ENCODE measurements around the gene ARHGEF40. TPM values are rescaled to one million over a fixed set of nuclear protein-coding genes. Genes with fewer than 3 reads are reported as not detected.

ARHGEF40 gene
- total and polyA plus RNA-seq, 10 of the 15 experiments (the other 5 are each of a cell fraction or from before 2014, with no cell fraction given) = 0.03 to 0.31 (median 0.08) TPM; not detected in 2

DNA sequence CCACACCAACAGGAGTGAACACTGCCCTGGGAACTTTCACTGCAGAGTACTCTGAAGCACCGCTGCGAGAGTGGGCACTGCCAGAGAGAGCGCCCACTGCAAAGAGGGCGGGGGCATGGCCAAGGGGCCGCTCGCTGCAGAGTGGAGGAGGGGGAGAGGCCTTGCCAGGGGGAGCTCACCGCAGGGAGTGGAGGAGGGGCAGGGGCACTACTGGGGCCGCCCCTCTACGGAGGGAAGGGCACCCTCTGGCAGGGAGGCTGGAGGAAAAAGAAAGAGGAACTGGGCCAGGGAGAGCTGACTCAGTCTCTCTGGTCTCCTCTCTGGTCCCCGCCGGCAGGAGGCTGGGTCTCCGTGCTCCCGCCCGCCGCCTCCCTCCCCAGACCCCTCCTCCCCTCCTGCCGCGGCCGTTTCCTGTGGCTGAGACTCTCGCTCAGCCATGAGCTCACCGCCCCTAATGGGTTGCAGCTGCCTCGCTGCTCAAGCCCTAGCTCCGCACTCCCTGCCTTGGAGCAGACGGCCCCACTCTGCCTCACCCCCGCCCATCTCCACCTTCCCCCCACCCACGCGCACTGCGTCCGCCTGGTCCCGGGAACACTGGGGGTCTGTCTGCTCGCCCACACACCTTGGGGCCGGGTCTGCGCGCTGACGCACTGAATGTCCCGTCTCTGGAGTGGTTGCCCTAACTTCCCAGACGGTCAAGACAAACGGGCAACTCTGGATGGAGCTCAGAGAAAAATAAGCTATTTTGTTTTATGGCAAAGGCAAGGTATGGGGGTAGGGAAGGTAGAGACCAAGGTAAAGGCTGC lies 1.3 kb downstream of the ARHGEF40 start (continued):
- no peak for TF ChIP-seq POLR2AphosphoS2 (IDR thresholded peaks at IDR 0.05; ENCODE audit: low read depth, low read length)
- no peak for TF ChIP-seq MEF2A (IDR thresholded peaks at IDR 0.05; ENCODE audit: insufficient read depth, low read depth, low read length)
- TF ChIP-seq ZNF24 (IDR thresholded peaks at IDR 0.05) = no peak
- TF ChIP-seq, protein P1, sequence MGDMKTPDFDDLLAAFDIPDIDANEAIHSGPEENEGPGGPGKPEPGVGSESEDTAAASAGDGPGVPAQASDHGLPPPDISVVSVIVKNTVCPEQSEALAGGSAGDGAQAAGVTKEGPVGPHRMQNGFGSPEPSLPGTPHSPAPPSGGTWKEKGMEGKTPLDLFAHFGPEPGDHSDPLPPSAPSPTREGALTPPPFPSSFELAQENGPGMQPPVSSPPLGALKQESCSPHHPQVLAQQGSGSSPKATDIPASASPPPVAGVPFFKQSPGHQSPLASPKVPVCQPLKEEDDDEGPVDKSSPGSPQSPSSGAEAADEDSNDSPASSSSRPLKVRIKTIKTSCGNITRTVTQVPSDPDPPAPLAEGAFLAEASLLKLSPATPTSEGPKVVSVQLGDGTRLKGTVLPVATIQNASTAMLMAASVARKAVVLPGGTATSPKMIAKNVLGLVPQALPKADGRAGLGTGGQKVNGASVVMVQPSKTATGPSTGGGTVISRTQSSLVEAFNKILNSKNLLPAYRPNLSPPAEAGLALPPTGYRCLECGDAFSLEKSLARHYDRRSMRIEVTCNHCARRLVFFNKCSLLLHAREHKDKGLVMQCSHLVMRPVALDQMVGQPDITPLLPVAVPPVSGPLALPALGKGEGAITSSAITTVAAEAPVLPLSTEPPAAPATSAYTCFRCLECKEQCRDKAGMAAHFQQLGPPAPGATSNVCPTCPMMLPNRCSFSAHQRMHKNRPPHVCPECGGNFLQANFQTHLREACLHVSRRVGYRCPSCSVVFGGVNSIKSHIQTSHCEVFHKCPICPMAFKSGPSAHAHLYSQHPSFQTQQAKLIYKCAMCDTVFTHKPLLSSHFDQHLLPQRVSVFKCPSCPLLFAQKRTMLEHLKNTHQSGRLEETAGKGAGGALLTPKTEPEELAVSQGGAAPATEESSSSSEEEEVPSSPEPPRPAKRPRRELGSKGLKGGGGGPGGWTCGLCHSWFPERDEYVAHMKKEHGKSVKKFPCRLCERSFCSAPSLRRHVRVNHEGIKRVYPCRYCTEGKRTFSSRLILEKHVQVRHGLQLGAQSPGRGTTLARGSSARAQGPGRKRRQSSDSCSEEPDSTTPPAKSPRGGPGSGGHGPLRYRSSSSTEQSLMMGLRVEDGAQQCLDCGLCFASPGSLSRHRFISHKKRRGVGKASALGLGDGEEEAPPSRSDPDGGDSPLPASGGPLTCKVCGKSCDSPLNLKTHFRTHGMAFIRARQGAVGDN (IDR thresholded peaks at IDR 0.05) = no peak
- TF ChIP-seq TAF1 (IDR thresholded peaks at IDR 0.05; ENCODE audit: borderline replicate concordance, low read depth, low read length) = no peak
- no peak for TF ChIP-seq JUNB (IDR thresholded peaks at IDR 0.05)
- no peak for TF ChIP-seq TCF3 (IDR thresholded peaks at IDR 0.05; ENCODE audit: borderline replicate concordance, insufficient read depth, low read depth, low read length)
- TF ChIP-seq SRF (IDR thresholded peaks at IDR 0.05; ENCODE audit: low read depth in 2 of 2, low read length in 2 of 2) = no peak
- TF ChIP-seq WRNIP1 (IDR thresholded peaks at IDR 0.05; ENCODE audit: borderline replicate concordance, low read depth, low read length) = no peak
- TF ChIP-seq RUNX3 (IDR thresholded peaks at IDR 0.05; ENCODE audit: low read length) = peak; percentile 22; the same call in 1 of the 2 replicates
- TF ChIP-seq TBL1XR1 (IDR thresholded peaks at IDR 0.05; ENCODE audit: low read depth, low read length) = no peak
- peak; percentile 11; the same call in 1 of the 2 replicates for TF ChIP-seq PAX5 (IDR thresholded peaks at IDR 0.05; ENCODE audit: borderline replicate concordance, low read depth, low read length)
- no peak for TF ChIP-seq CBX5 (IDR thresholded peaks at IDR 0.05; ENCODE audit: low read depth)
- TF ChIP-seq, protein P2, sequence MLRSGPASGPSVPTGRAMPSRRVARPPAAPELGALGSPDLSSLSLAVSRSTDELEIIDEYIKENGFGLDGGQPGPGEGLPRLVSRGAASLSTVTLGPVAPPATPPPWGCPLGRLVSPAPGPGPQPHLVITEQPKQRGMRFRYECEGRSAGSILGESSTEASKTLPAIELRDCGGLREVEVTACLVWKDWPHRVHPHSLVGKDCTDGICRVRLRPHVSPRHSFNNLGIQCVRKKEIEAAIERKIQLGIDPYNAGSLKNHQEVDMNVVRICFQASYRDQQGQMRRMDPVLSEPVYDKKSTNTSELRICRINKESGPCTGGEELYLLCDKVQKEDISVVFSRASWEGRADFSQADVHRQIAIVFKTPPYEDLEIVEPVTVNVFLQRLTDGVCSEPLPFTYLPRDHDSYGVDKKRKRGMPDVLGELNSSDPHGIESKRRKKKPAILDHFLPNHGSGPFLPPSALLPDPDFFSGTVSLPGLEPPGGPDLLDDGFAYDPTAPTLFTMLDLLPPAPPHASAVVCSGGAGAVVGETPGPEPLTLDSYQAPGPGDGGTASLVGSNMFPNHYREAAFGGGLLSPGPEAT (IDR thresholded peaks at IDR 0.05; ENCODE audit: low read depth) = no peak
- no peak for TF ChIP-seq FOXK2 (IDR thresholded peaks at IDR 0.05)
- no peak for TF ChIP-seq RELA (IDR thresholded peaks at IDR 0.05; ENCODE audit: borderline replicate concordance, partially characterized antibody)
- TF ChIP-seq SUPT20H (IDR thresholded peaks at IDR 0.05; ENCODE audit: borderline replicate concordance, control insufficient read depth, low read depth, low read length) = no peak
- TF ChIP-seq ZNF217 (IDR thresholded peaks at IDR 0.05) = no peak
- TF ChIP-seq FOS (IDR thresholded peaks at IDR 0.05; ENCODE audit: borderline replicate concordance, extremely low read depth, insufficient read length) = no peak
- no peak for TF ChIP-seq NFYB (IDR thresholded peaks at IDR 0.05; ENCODE audit: insufficient read depth, low read depth, low read length)
- no peak for TF ChIP-seq ZBED1 (IDR thresholded peaks at IDR 0.05; ENCODE audit: borderline replicate concordance)
- no peak for TF ChIP-seq SREBF2 (IDR thresholded peaks at IDR 0.05; ENCODE audit: low read length)
- no peak for TF ChIP-seq POLR2A (IDR thresholded peaks at IDR 0.05; ENCODE audit: low read depth, low read length)
- no peak for TF ChIP-seq NR2C1 (IDR thresholded peaks at IDR 0.05)
- TF ChIP-seq RFX5 (IDR thresholded peaks at IDR 0.05; ENCODE audit: low read depth, low read length) = no peak
- no peak for TF ChIP-seq LARP7 (IDR thresholded peaks at IDR 0.05)
- no peak for TF ChIP-seq CHD2 (IDR thresholded peaks at IDR 0.05; ENCODE audit: borderline replicate concordance, low read depth, low read length)

Data from GM12878 (cell line).